GM12878 (cell line): ENCODE data around the gene MTA3.

ENCODE experiments used
- CEBPB ChIP-seq, 2 experiments: fragments of 150-350 bp in 1 of 2; IDR thresholded peaks; 2 replicates each; pipeline ENCODE4 v1.6.1; 2012 to 2014; ENCODE audit warnings: low read depth in 2 of 2, low read length in 2 of 2, borderline replicate concordance in 1 of 2, inconsistent platforms in 1 of 2
- MXI1 ChIP-seq: fragments of 150-350 bp; IDR thresholded peaks from 2 replicates; pipeline ENCODE4 v1.6.1; 2011; ENCODE audit warnings: low read depth, mild to moderate bottlenecking, inconsistent platforms, low read length, improper control_type of control experiment
- NR2C1 ChIP-seq: fragments of 450-650 bp; IDR thresholded peaks from 2 replicates; pipeline ENCODE4 v1.6.1; 2017; ENCODE audit warnings: antibody characterized with exemption, mild to moderate bottlenecking, moderate library complexity
- TF ChIP-seq, protein P1 (sequence below), 3 experiments: IDR thresholded peaks in 2 of 3; conservative IDR thresholded peaks in 1 of 3; 2 replicates each; pipeline ENCODE4 v1.5.1; 2011; ENCODE audit warnings: low read depth in 3 of 3, low read length in 3 of 3, mild to moderate bottlenecking in 3 of 3, control low read depth in 2 of 3, moderate library complexity in 2 of 3, inconsistent platforms in 1 of 3, mixed read lengths in 1 of 3; ENCODE audit not compliant: control insufficient read depth in 2 of 3, insufficient read depth in 1 of 3; ENCODE audit errors: extremely low read depth in 1 of 3
- TF ChIP-seq, protein P2 (sequence below): fragments of 450-650 bp; IDR thresholded peaks from 2 replicates; pipeline ENCODE4 v1.6.1; 2017; ENCODE audit warnings: mild to moderate bottlenecking

DNA sequence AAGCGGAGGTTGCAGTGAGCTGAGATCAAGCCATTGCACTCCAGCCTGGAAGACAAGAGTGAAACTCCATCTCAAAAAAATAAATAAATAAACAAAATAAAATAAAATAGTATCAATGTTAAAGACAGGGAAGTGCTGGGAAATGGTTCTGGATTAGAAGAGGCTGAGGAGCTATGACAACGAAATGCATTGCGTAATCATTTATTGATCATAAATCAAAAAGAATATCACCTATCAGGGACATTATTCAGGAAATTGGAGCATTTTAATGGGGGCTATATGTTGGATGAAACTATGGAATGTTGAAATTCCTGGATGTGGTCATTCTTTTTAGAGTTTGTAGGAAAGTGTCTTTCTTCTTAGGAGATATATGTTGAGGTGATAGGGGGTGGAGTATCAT is 30.9 kb upstream of the MTA3 start:
- TF ChIP-seq CEBPB (IDR thresholded peaks at IDR 0.05; ENCODE audit: borderline replicate concordance in 1 of 2, low read depth in 2 of 2, low read length in 2 of 2), result no peak
- TF ChIP-seq, protein P1, sequence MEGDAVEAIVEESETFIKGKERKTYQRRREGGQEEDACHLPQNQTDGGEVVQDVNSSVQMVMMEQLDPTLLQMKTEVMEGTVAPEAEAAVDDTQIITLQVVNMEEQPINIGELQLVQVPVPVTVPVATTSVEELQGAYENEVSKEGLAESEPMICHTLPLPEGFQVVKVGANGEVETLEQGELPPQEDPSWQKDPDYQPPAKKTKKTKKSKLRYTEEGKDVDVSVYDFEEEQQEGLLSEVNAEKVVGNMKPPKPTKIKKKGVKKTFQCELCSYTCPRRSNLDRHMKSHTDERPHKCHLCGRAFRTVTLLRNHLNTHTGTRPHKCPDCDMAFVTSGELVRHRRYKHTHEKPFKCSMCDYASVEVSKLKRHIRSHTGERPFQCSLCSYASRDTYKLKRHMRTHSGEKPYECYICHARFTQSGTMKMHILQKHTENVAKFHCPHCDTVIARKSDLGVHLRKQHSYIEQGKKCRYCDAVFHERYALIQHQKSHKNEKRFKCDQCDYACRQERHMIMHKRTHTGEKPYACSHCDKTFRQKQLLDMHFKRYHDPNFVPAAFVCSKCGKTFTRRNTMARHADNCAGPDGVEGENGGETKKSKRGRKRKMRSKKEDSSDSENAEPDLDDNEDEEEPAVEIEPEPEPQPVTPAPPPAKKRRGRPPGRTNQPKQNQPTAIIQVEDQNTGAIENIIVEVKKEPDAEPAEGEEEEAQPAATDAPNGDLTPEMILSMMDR (IDR thresholded peaks at IDR 0.05 in 2 of 3, conservative IDR thresholded peaks at IDR 0.05 in 1 of 3; ENCODE audit: control insufficient read depth in 2 of 3, extremely low read depth in 1 of 3, insufficient read depth in 1 of 3, low read depth in 3 of 3, low read length in 3 of 3), result no peak
- TF ChIP-seq, protein P2, sequence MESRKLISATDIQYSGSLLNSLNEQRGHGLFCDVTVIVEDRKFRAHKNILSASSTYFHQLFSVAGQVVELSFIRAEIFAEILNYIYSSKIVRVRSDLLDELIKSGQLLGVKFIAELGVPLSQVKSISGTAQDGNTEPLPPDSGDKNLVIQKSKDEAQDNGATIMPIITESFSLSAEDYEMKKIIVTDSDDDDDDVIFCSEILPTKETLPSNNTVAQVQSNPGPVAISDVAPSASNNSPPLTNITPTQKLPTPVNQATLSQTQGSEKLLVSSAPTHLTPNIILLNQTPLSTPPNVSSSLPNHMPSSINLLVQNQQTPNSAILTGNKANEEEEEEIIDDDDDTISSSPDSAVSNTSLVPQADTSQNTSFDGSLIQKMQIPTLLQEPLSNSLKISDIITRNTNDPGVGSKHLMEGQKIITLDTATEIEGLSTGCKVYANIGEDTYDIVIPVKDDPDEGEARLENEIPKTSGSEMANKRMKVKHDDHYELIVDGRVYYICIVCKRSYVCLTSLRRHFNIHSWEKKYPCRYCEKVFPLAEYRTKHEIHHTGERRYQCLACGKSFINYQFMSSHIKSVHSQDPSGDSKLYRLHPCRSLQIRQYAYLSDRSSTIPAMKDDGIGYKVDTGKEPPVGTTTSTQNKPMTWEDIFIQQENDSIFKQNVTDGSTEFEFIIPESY, result no peak
- no peak for TF ChIP-seq NR2C1
- TF ChIP-seq MXI1, result no peak
